OCI-LY1 (cell line): ENCODE data around the gene GAPDHS.

Experiments used
- CTCF ChIP-seq: fragments of 200-600 bp; sonication (generic), shearing (Covaris generic); IDR thresholded peaks from 2 replicates; pipeline ENCODE4 v1.5.1; 2017; ENCODE audit warnings: mild to moderate bottlenecking, antibody characterized with exemption, low read length, moderate library complexity, mixed read lengths
- EZH2 ChIP-seq: fragments of 200-600 bp; sonication (generic), shearing (Covaris generic); IDR thresholded peaks from 2 replicates; pipeline ENCODE4 v1.8.0; 2017; ENCODE audit warnings: borderline replicate concordance, mixed run types, mild to moderate bottlenecking, antibody characterized with exemption, low read length, moderate library complexity, mixed read lengths

DNA sequence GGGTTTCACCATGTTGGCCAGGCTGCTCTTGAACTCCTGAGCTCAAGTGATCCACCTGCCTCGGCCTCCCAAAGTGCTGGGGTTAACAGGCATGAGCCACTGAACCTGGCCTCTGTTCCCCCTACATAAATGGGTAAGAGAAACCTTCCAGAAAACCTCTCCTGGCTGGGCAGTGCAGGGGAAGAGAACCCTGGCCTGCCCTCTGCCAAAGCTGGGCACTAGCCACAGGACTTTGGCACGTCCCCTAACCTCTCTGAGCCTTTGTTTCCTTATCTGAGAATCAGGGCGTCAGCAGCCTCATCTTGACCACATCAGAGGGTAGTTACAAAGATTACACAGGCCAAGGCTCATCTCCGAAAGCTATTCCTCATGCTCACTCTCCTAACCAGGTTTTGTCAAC is 7.4 kb upstream of the GAPDHS start:
- TF ChIP-seq CTCF (no peak), EZH2 (no peak)
